ENCODE data around the gene CEP126. TPM values are rescaled to one million over a fixed set of nuclear protein-coding genes. Genes with fewer than 3 reads are reported as not detected.

Gene CEP126
- total RNA-seq, 1 experiment from 2014 or later, result 2.0 TPM

GRCh38 chr11:102006835-102007566 is 92.2 kb downstream of the CEP126 start:
- no TSS peak for BruUV-seq (replicated peaks)
- intact Hi-C loops (cut with micrococcal nuclease), result loop anchor here (1.0 to 5.0 kb wide), 3 partner anchors 147 to 550 kb away; no protein-coding TSS in a partner anchor
- CTCF ChIA-PET, result interaction anchor here (0.7 to 7.4 kb wide), 27 partner anchors 8 to 659 kb away, joined by 3 to 195 read pairs (median 5); partner anchors contain the start of gene CEP126

GRCh38 chr11:102007567-102008437 is 93.0 kb downstream of the CEP126 start:
- Histone ChIP-seq H3K27ac (ENCODE audit: low read depth, low read length) (no peak overlapping the region), H3K9ac (ENCODE audit: low read length) (no peak overlapping the region)

More at GRCh38 chr11:102006835-102007566, 92.2 kb downstream of the CEP126 start:
- no peak for TF ChIP-seq ELF1 (IDR thresholded peaks at IDR 0.05; ENCODE audit: borderline replicate concordance, low read depth)
- 0 out of 2 replicates have a peak, but pooled peaks have one; percentile 24 for TF ChIP-seq CEBPB (IDR thresholded peaks at IDR 0.05; ENCODE audit: low read depth)
- Histone ChIP-seq H3K9me3 (ENCODE audit: control insufficient read depth in 1 of 2, insufficient read depth in 1 of 2, low read depth in 1 of 2, low read length in 2 of 2) (no peaks in the 10 kb centered on the region), H3K36me3 (ENCODE audit: control insufficient read depth in 1 of 2, insufficient read depth in 2 of 2, low read length in 2 of 2) (no peaks in the 10 kb centered on the region), H3K4me1 (ENCODE audit: control insufficient read depth in 1 of 2, insufficient read depth in 2 of 2, low read length in 2 of 2) (peaks cover 20 to 31% of the 10 kb centered on the region in 2 experiments), H4K20me1 (ENCODE audit: insufficient read depth) (no peaks in the 10 kb centered on the region), H3K27me3 (ENCODE audit: insufficient read depth, low read length) (no peaks in the 10 kb centered on the region), H3K79me2 (ENCODE audit: insufficient read depth, low read length) (no peaks in the 10 kb centered on the region), H3K9me2 (ENCODE audit: insufficient read depth) (no peaks in the 10 kb centered on the region), H3K4me3 (replicated peaks in 1 of 2; ENCODE audit: low read depth in 1 of 2, low read length in 2 of 2) (no peak overlapping the region), H3K4me2 (ENCODE audit: low read length) (peak overlapping the region; percentile 41), H3K27ac (ENCODE audit: low read depth, low read length) (no peak overlapping the region), H2AFZ (ENCODE audit: low read depth, low read length, poor library complexity, severe bottlenecking) (no peak overlapping the region), H3K9ac (ENCODE audit: low read length) (no peak overlapping the region)
- DNase-seq (ENCODE audit: low read depth, low spot score), result no peak
- RAD21 ChIA-PET (ENCODE audit: low non-redundant PET in 1 of 2, low total read pairs in 2 of 2, uncharacterized antibody in 2 of 2, unreplicated experiment in 2 of 2), result interaction anchor here (0.8 to 1.8 kb wide), 5 partner anchors 92 to 146 kb away, joined by 3 to 21 read pairs (median 3); partner anchors contain the start of gene CEP126 (in 1 of the 2)
- ATAC-seq, result no peak
- POLR2A ChIA-PET, result interaction anchor here (1.2 to 2.8 kb wide), 3 partner anchors 140 to 154 kb away, joined by 3 to 28 read pairs (median 3); no protein-coding TSS in a partner anchor

More at GRCh38 chr11:102007567-102008437, 93.0 kb downstream of the CEP126 start:
- DNase-seq (ENCODE audit: low read depth, low spot score) (peak; percentile 57), ATAC-seq (peak; percentile 41; the same call in 1 of the 2 replicates)
- intact Hi-C loops (cut with micrococcal nuclease), result loop anchor here (1.0 to 5.0 kb wide), 3 partner anchors 148 to 551 kb away; no protein-coding TSS in a partner anchor
- Histone ChIP-seq H3K27me3 (ENCODE audit: insufficient read depth, low read length) (no peaks in the 10 kb centered on the region), H3K9me2 (ENCODE audit: insufficient read depth) (no peaks in the 10 kb centered on the region), H3K36me3 (ENCODE audit: control insufficient read depth in 1 of 2, insufficient read depth in 2 of 2, low read length in 2 of 2) (no peaks in the 10 kb centered on the region), H3K79me2 (ENCODE audit: insufficient read depth, low read length) (no peaks in the 10 kb centered on the region), H3K4me2 (ENCODE audit: low read length) (peak overlapping the region; percentile 41), H3K4me1 (ENCODE audit: control insufficient read depth in 1 of 2, insufficient read depth in 2 of 2, low read length in 2 of 2) (peaks cover 20 to 31% of the 10 kb centered on the region in 2 experiments), H3K4me3 (replicated peaks in 1 of 2; ENCODE audit: low read depth in 1 of 2, low read length in 2 of 2) (no peak overlapping the region), H3K9me3 (ENCODE audit: control insufficient read depth in 1 of 2, insufficient read depth in 1 of 2, low read depth in 1 of 2, low read length in 2 of 2) (no peaks in the 10 kb centered on the region), H4K20me1 (ENCODE audit: insufficient read depth) (no peaks in the 10 kb centered on the region), H2AFZ (ENCODE audit: low read depth, low read length, poor library complexity, severe bottlenecking) (peak overlapping the region; percentile 52)
- BruUV-seq (replicated peaks), result no TSS peak
- ChIA-PET POLR2A (interaction anchor here (1.2 to 2.8 kb wide), 3 partner anchors 141 to 155 kb away, joined by 3 to 28 read pairs (median 3); no protein-coding TSS in a partner anchor), CTCF (interaction anchor here (0.7 to 7.4 kb wide), 26 partner anchors 8 to 658 kb away, joined by 3 to 195 read pairs (median 5); partner anchors contain the start of gene CEP126), RAD21 (ENCODE audit: low non-redundant PET in 1 of 2, low total read pairs in 2 of 2, uncharacterized antibody in 2 of 2, unreplicated experiment in 2 of 2) (interaction anchor here (0.8 to 1.8 kb wide), 6 partner anchors 93 to 156 kb away, joined by 3 to 21 read pairs (median 3); partner anchors contain the start of gene CEP126 (in 1 of the 2))
- no peak for TF ChIP-seq SP1 (IDR thresholded peaks at IDR 0.05; ENCODE audit: low read depth)
- TF ChIP-seq, protein P1, sequence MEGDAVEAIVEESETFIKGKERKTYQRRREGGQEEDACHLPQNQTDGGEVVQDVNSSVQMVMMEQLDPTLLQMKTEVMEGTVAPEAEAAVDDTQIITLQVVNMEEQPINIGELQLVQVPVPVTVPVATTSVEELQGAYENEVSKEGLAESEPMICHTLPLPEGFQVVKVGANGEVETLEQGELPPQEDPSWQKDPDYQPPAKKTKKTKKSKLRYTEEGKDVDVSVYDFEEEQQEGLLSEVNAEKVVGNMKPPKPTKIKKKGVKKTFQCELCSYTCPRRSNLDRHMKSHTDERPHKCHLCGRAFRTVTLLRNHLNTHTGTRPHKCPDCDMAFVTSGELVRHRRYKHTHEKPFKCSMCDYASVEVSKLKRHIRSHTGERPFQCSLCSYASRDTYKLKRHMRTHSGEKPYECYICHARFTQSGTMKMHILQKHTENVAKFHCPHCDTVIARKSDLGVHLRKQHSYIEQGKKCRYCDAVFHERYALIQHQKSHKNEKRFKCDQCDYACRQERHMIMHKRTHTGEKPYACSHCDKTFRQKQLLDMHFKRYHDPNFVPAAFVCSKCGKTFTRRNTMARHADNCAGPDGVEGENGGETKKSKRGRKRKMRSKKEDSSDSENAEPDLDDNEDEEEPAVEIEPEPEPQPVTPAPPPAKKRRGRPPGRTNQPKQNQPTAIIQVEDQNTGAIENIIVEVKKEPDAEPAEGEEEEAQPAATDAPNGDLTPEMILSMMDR (IDR thresholded peaks at IDR 0.05 in 2 of 3, conservative IDR thresholded peaks at IDR 0.05 in 1 of 3; ENCODE audit: borderline replicate concordance in 1 of 3, insufficient read depth in 1 of 3, low read depth in 2 of 3, low read length in 2 of 3), result peak; percentile 21 to 77 (median 49); a peak in 4 of 6 replicates
- TF ChIP-seq RAD21 (IDR thresholded peaks at IDR 0.05; ENCODE audit: low read depth), result peak; percentile 80
